ENCODE measurements around the gene SYNGAP1. TPM values are rescaled to one million over a fixed set of nuclear protein-coding genes. Genes with fewer than 3 reads are reported as not detected.
"Not testable (repeated sequence)": the region's sequence is repeated elsewhere in the genome, so short reads cannot be mapped to it uniquely, and the experiment has no call there.

SYNGAP1 gene
- total RNA-seq, 4 donors from 2014 or later = 0.71 to 2.3 (median 1.3) TPM

DNA sequence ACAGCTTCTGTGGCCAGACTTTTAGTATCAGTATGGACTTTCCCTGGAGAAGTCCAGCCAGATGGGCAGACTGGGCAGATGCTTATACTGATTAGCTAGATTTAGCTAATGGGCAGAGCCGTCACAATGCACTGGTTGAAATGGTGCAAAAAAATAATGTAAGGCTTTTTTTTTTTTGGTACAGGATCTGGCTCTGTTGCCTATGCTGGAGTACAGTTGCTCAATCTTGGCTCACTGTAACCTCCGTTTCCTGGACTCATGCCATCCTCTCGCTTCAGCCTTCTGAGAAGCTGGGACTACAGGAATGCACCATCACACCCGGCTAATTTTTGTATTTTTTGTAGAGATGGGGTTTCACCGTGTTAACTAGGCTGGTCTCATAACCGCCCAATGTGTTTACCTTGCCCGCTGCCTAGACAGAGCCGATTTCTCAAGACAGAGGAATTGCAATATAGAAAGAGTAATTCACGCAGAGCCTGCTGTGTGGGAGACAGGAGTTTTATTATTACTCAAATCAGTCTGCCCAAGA, 44.7 kb upstream of the SYNGAP1 start:
- Histone ChIP-seq H3K4me1 (peaks cover 19 to 28% of the 10 kb centered on the region in 2 donors), H3K27me3 (no peaks in the 10 kb centered on the region), H3K9me3 (no peaks in the 10 kb centered on the region), H3K27ac (peak overlapping the region; percentile 47 to 68 (median 56)), H3K4me3 (peak overlapping the region; percentile 6 to 25 (median 15)), H3K36me3 (no peaks in the 10 kb centered on the region)
- DNase-seq (peak; percentile 57 to 75), ATAC-seq (peak; percentile 88 to 93)
- intact Hi-C loops (cut with DNase I; ENCODE audit: low total_unique reads) (no loop called here), in situ Hi-C loops (cut with MboI; ENCODE audit: low sequenced_read_pairs in 4 of 4) (no loop called here)
- no peak for TF ChIP-seq POLR2A (IDR thresholded peaks at IDR 0.05)
- TF ChIP-seq, protein P1, sequence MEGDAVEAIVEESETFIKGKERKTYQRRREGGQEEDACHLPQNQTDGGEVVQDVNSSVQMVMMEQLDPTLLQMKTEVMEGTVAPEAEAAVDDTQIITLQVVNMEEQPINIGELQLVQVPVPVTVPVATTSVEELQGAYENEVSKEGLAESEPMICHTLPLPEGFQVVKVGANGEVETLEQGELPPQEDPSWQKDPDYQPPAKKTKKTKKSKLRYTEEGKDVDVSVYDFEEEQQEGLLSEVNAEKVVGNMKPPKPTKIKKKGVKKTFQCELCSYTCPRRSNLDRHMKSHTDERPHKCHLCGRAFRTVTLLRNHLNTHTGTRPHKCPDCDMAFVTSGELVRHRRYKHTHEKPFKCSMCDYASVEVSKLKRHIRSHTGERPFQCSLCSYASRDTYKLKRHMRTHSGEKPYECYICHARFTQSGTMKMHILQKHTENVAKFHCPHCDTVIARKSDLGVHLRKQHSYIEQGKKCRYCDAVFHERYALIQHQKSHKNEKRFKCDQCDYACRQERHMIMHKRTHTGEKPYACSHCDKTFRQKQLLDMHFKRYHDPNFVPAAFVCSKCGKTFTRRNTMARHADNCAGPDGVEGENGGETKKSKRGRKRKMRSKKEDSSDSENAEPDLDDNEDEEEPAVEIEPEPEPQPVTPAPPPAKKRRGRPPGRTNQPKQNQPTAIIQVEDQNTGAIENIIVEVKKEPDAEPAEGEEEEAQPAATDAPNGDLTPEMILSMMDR (IDR thresholded peaks at IDR 0.05 in 4 of 5, conservative IDR thresholded peaks at IDR 0.05 in 1 of 5) = no peak

DNA sequence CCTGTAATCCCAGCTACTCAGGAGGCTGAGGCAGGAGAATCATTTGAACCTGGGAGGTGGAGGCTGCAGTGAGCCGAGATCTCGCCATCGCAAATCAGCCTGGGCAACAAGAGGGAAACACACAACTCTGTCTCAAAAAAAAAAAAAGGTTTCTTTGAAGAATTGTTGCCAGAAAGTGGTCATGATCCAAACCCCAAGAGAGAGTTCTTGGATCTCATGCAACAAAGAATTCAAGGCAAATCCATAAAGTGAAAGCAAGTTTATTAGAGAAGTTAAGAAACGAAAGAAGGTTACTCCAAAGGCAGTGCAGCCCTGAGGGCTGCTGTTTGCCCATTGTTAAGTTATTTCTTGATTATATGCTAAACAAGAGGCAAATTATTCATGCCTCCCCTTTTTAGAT, 42.7 kb upstream of the SYNGAP1 start:
- ATAC-seq (no peak), DNase-seq (no peak)
- Histone ChIP-seq H3K9me3 (no peaks in the 10 kb centered on the region), H3K4me3 (no peak overlapping the region), H3K4me1 (peaks cover 19 to 24% of the 10 kb centered on the region in 2 donors), H3K27me3 (no peaks in the 10 kb centered on the region), H3K36me3 (no peaks in the 10 kb centered on the region), H3K27ac (no peak overlapping the region)
- no peak for TF ChIP-seq POLR2A (IDR thresholded peaks at IDR 0.05)
- TF ChIP-seq, protein P1 (IDR thresholded peaks at IDR 0.05 in 4 of 5, conservative IDR thresholded peaks at IDR 0.05 in 1 of 5) = no peak
- intact Hi-C loops (cut with DNase I; ENCODE audit: low total_unique reads) (no loop called here), in situ Hi-C loops (cut with MboI; ENCODE audit: low sequenced_read_pairs in 4 of 4) (no loop called here)

DNA sequence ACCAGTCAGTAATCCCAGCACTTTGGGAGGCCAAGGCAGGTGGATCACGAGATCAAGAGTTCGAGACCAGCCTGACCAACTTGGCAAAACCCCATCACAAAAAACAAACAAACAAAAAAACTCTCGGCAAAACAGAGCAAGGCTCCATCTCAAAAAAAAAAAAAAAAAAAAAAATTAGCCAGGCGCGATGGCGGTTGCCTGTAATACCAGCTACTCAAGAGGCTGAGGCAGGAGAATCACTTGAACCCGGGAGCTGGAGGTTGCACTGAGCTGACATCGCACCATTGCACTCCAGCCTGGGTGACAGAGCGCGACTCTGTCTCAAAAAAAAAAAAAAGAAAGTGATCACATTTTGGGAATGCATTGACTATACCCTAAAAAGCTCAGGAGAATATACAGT, 40.7 kb upstream of the SYNGAP1 start:
- ATAC-seq; H3K9me3 ChIP-seq; H3K27ac ChIP-seq; in situ Hi-C loops (cut with MboI; ENCODE audit: low sequenced_read_pairs in 4 of 4); intact Hi-C loops (cut with DNase I; ENCODE audit: low total_unique reads); H3K36me3 ChIP-seq; H3K4me3 ChIP-seq; DNase-seq; H3K27me3 ChIP-seq: not testable (repeated sequence)
- peaks cover 17% of the 10 kb centered on the region in 2 donors for H3K4me1 ChIP-seq

DNA sequence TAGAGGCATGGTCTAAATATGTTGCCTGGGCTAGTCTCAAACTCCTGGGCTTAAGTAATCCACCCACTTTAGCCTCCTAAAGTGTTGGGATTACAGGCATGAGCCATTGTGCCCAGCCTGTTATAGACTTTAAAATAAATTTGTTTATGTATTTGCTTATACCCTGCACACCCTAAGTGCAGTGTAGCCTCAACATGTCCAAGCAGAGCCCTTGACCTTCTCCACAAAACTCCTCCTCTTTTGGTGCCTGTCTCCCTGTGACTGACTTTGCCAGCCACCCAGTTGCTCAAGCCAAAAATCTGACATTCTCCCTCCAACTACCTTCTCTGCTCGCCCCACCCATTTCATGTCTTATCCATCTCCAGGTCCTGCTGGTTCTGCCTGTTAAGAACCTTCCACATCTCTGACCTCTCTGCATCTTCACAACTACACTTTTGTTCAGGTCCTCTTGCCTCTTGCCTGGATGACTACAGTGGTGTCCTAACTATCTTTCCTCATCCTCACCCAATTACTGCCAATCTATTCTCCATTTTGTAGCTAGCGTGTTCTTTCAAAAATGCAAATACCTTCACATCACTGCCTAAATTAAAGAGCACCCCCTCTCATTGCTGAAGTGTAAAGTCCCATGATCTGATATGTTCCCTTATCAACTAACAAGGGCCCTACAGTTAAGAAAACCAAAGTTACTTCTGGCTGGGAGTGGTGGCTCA, 39.4 kb upstream of the SYNGAP1 start:
- H3K9me3 ChIP-seq = no peaks in the 10 kb centered on the region
- H3K4me1 ChIP-seq = peaks cover 4% of the 10 kb centered on the region in 2 donors
- H3K4me3 ChIP-seq = no peak overlapping the region
- in situ Hi-C loops (cut with MboI; ENCODE audit: low sequenced_read_pairs in 4 of 4) (loop anchor here in 1 of 4 donors (10.0 kb wide), 1 partner anchor 64 kb away; no protein-coding TSS in a partner anchor), intact Hi-C loops (cut with DNase I; ENCODE audit: low total_unique reads) (no loop called here)
- DNase-seq (no peak), ATAC-seq (no peak)
- TF ChIP-seq, protein P1 (IDR thresholded peaks at IDR 0.05 in 4 of 5, conservative IDR thresholded peaks at IDR 0.05 in 1 of 5) = no peak
- no peak for TF ChIP-seq POLR2A (IDR thresholded peaks at IDR 0.05)
- H3K27me3 ChIP-seq = no peaks in the 10 kb centered on the region
- H3K27ac ChIP-seq = no peak overlapping the region
- H3K36me3 ChIP-seq = no peaks in the 10 kb centered on the region

DNA sequence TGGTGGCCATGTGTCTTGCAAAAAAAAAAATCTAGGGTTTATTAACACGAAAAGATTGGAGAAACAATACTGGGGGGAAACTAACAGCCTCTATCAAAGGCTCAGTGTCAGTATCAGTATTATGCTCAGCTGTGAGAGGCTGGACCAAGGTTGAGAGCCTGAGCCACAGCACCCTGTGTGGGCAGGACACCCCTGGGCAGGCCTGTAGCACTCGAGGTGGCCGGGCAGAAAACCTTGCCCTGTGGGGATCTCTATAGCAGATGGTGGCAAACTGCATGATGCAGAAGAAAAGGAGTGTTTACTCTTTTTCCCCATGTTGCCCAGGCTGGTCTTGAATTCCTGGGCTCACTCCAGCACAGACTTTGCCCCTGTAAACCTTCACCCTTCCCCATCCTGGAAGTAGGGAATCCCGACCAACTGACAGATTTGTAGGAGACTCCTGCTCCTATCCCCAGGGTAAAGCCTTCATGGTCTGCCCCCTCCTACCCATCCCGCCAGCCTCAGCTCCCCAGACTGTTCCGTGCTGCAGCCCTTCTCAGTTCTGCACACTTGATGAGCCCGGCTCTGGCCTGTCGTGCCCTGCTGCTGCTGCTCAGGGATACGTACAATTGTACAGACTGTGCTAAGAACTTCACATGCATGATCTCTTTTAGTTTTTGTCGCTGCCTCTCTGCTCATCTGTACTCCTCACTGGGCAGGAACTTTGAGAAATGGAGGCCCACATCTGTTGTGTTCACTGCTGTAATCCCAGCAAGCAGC, 36.3 kb upstream of the SYNGAP1 start:
- Histone ChIP-seq H3K4me1 (no peaks in the 10 kb centered on the region), H3K27me3 (no peaks in the 10 kb centered on the region), H3K4me3 (no peak overlapping the region), H3K9me3 (no peaks in the 10 kb centered on the region), H3K27ac (no peak overlapping the region), H3K36me3 (no peaks in the 10 kb centered on the region)
- intact Hi-C loops (cut with DNase I; ENCODE audit: low total_unique reads) = no loop called here
- in situ Hi-C loops (cut with MboI; ENCODE audit: low sequenced_read_pairs in 4 of 4) = loop anchor here in 1 of 4 donors (10.0 kb wide), 1 partner anchor 61 kb away; no protein-coding TSS in a partner anchor
- no peak for ATAC-seq
- TF ChIP-seq, protein P1 (IDR thresholded peaks at IDR 0.05 in 4 of 5, conservative IDR thresholded peaks at IDR 0.05 in 1 of 5) = no peak
- no peak for TF ChIP-seq POLR2A (IDR thresholded peaks at IDR 0.05)
- DNase-seq = no peak

All from gastrocnemius medialis (tissue), 4 donors.